SK-N-MC (cell line): Measurements from ENCODE around the gene NGEF.

Experiments
- FOXP2 ChIP-seq: optimal IDR thresholded peaks from 2 replicates; pipeline ENCODE3; 2011; ENCODE audit warnings: mild to moderate bottlenecking, moderate library complexity; ENCODE audit not compliant: insufficient read depth; ENCODE audit errors: extremely low read length, control extremely low read depth
- POLR2AphosphoS5 ChIP-seq: IDR thresholded peaks from 2 replicates; pipeline ENCODE4 v1.6.1; 2012; ENCODE audit warnings: mild to moderate bottlenecking, low read depth, low read length, borderline replicate concordance

- TF ChIP-seq POLR2AphosphoS5 (no peak), FOXP2 (no peak)
Observed at GRCh38 chr2:233056961-233057605, 44.0 kb upstream of the NGEF start.
